Measurements from ENCODE around the gene SLC2A4RG.

The SLC2A4RG gene

GRCh38 chr20:63740627-63741353 is 1.2 kb downstream of the SLC2A4RG start:
- no peak for DNase-seq (ENCODE audit: low read depth in 2 of 2)

GRCh38 chr20:63741354-63741675 is 1.7 kb downstream of the SLC2A4RG start:
- DNase-seq (ENCODE audit: low read depth in 2 of 2), result no peak

GRCh38 chr20:63741676-63742380 is 2.3 kb downstream of the SLC2A4RG start:
- DNase-seq (ENCODE audit: low read depth in 2 of 2), result no peak

GRCh38 chr20:63742381-63743024 is 2.9 kb downstream of the SLC2A4RG start:
- no peak for DNase-seq (ENCODE audit: low read depth in 2 of 2)

GRCh38 chr20:63743210-63743970 is 3.8 kb downstream of the SLC2A4RG start:
- no peak for DNase-seq (ENCODE audit: low read depth in 2 of 2)

- DNase-seq (ENCODE audit: low read depth in 2 of 2), result no peak
These were observed 4.6 kb downstream of the SLC2A4RG start for GRCh38 chr20:63744158-63744557.

GRCh38 chr20:63744574-63745423 is 5.2 kb downstream of the SLC2A4RG start:
- DNase-seq (ENCODE audit: low read depth in 2 of 2), result no peak

GRCh38 chr20:63745424-63745805 is 5.8 kb downstream of the SLC2A4RG start:
- DNase-seq (ENCODE audit: low read depth in 2 of 2), result no peak

GRCh38 chr20:63745961-63746731 is 6.6 kb downstream of the SLC2A4RG start:
- no peak for DNase-seq (ENCODE audit: low read depth in 2 of 2)

GRCh38 chr20:63746751-63747315 is 7.3 kb downstream of the SLC2A4RG start:
- no peak for DNase-seq (ENCODE audit: low read depth in 2 of 2)

- DNase-seq (ENCODE audit: low read depth in 2 of 2), result no peak
These were observed 8.1 kb downstream of the SLC2A4RG start for GRCh38 chr20:63747622-63748069.

GRCh38 chr20:63748070-63748933 is 8.7 kb downstream of the SLC2A4RG start:
- no peak for DNase-seq (ENCODE audit: low read depth in 2 of 2)

- no peak for DNase-seq (ENCODE audit: low read depth in 2 of 2)
These were observed 9.3 kb downstream of the SLC2A4RG start for GRCh38 chr20:63748934-63749270.

- no peak for DNase-seq (ENCODE audit: low read depth in 2 of 2)
These were observed 10.3 kb downstream of the SLC2A4RG start for GRCh38 chr20:63749597-63750508.

GRCh38 chr20:63750807-63751470 is 11.4 kb downstream of the SLC2A4RG start:
- DNase-seq (ENCODE audit: low read depth in 2 of 2), result peak in 1 of 2 donors; percentile 40

GRCh38 chr20:63751471-63752271 is 12.1 kb downstream of the SLC2A4RG start:
- DNase-seq (ENCODE audit: low read depth in 2 of 2), result no peak
